ENCODE results near the gene BET1L. TPM values are rescaled to one million over a fixed set of nuclear protein-coding genes. Genes with fewer than 3 reads are reported as not detected.
"Not testable (repeated sequence)": the region's sequence is repeated elsewhere in the genome, so short reads cannot be mapped to it uniquely, and the experiment has no call there.

Gene BET1L
- total and polyA plus RNA-seq, 2 donors, result 9.3 to 27.7 TPM

DNA sequence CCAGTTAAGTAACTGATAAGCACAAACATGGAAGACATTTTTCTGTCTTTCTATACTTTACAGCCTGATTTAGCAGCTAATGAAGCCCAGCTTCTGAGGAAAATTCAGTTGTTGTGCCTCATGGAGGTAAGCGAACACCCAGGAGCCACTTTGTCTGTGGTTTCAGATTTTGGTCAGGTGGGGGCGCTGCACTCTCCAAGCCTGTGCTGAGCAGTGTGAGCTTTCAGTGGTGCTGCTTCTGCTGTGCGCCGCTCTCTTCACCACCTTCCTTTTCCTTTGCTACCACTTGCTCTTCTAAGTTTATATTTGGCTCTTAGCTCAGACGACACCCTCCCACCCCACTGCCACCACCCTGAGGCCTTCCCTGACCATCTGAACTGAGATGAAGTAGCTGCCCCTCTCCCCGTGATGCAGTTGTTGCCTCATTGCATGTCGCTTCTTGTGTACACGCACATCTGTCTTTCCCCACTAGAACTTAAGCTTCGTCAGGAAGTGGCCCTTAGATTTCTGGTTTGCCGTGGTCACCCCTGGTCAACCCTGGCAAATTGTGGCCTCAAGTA is 43.6 kb upstream of the BET1L start:
- Histone ChIP-seq H3K27me3 (ENCODE audit: control insufficient read depth in 2 of 2, insufficient read depth in 1 of 2, low read length in 1 of 2) (no peaks in the 10 kb centered on the region), H3K36me3 (ENCODE audit: control insufficient read depth in 2 of 2, insufficient read depth in 2 of 2, low read length in 1 of 2) (peaks cover 69 to 75% of the 10 kb centered on the region in 2 donors), H3K4me3 (ENCODE audit: low read length in 2 of 2) (no peak overlapping the region), H3K9me3 (ENCODE audit: control insufficient read depth in 2 of 2, insufficient read depth in 1 of 2, low read length in 1 of 2) (no peaks in the 10 kb centered on the region), H3K27ac (ENCODE audit: low read depth in 1 of 2, low read length in 1 of 2) (peak overlapping the region; percentile 26 to 60), H3K4me1 (ENCODE audit: control insufficient read depth in 2 of 2, insufficient read depth in 2 of 2, low read length in 2 of 2) (peaks cover 0 to 5% of the 10 kb centered on the region in 2 donors)
- WGBS, result 83% methylated on average over 10 of the region's 10 CpGs
- peak in 7 of 9 donors; percentile 40 to 83 (median 57) for DNase-seq (ENCODE audit: low read depth in 6 of 9, low spot score in 9 of 9)

DNA sequence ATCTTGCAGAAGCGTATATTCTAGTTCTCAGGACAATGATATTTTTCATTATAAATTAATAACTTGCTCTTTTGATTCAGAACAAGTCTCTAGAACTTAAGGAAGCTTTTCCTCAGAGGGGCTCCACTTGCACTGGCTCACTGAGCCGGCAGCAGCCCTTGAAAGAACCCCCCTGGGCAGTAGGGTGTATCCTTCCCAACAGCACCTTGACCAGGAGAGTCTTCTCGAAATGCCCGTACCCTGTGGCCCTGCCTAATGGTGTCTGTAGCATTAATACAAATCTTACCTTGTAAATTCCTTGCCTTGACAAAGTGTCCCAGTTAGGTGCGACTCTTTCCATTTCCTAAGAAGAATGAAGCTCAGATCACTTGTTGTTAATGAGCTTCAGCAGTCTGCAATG is 43.1 kb upstream of the BET1L start:
- WGBS, result 95% methylated on average over 5 of the region's 5 CpGs
- no peak for DNase-seq (ENCODE audit: low read depth in 6 of 9, low spot score in 9 of 9)
- H3K9me3 ChIP-seq (ENCODE audit: control insufficient read depth in 2 of 2, insufficient read depth in 1 of 2, low read length in 1 of 2), result no peaks in the 10 kb centered on the region

DNA sequence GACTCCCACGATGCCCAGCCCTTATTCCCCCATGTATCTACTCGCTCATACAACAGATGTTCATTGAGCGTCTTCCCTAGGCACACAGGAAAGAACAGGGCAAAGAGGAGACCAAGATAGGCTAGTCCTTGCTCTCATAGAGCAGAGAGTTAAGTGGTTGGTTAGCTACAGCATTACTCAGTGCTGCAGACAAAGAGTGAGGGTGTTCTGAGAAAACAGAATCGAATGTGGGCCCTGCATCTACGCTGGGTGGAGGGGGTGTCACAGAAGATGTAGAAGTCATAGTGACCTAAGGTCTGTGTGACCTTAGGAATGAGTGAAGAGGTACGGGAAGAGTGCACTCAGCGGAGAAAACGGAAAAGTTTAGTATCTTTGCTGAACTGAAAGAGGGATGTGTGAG is 41.9 kb upstream of the BET1L start:
- H3K4me3 ChIP-seq (ENCODE audit: low read length in 2 of 2), result no peak overlapping the region
- peaks cover 80 to 92% of the 10 kb centered on the region in 2 donors for H3K36me3 ChIP-seq (ENCODE audit: control insufficient read depth in 2 of 2, insufficient read depth in 2 of 2, low read length in 1 of 2)
- H3K9me3 ChIP-seq (ENCODE audit: control insufficient read depth in 2 of 2, insufficient read depth in 1 of 2, low read length in 1 of 2), result no peaks in the 10 kb centered on the region
- peaks cover 0 to 5% of the 10 kb centered on the region in 2 donors for H3K4me1 ChIP-seq (ENCODE audit: control insufficient read depth in 2 of 2, insufficient read depth in 2 of 2, low read length in 2 of 2)
- no peaks in the 10 kb centered on the region for H3K27me3 ChIP-seq (ENCODE audit: control insufficient read depth in 2 of 2, insufficient read depth in 1 of 2, low read length in 1 of 2)
- WGBS, result 84% methylated on average over 8 of the region's 8 CpGs
- DNase-seq (ENCODE audit: low read depth in 6 of 9, low spot score in 9 of 9), result no peak
- no peak overlapping the region for H3K27ac ChIP-seq (ENCODE audit: low read depth in 1 of 2, low read length in 1 of 2)

More for the DNA sequence above, 43.1 kb upstream of the BET1L start:
- Histone ChIP-seq H3K36me3 (ENCODE audit: control insufficient read depth in 2 of 2, insufficient read depth in 2 of 2, low read length in 1 of 2) (peaks cover 71 to 81% of the 10 kb centered on the region in 2 donors), H3K27ac (ENCODE audit: low read depth in 1 of 2, low read length in 1 of 2) (no peak overlapping the region), H3K27me3 (ENCODE audit: control insufficient read depth in 2 of 2, insufficient read depth in 1 of 2, low read length in 1 of 2) (no peaks in the 10 kb centered on the region), H3K4me1 (ENCODE audit: control insufficient read depth in 2 of 2, insufficient read depth in 2 of 2, low read length in 2 of 2) (peaks cover 0 to 5% of the 10 kb centered on the region in 2 donors), H3K4me3 (ENCODE audit: low read length in 2 of 2) (no peak overlapping the region)

DNA sequence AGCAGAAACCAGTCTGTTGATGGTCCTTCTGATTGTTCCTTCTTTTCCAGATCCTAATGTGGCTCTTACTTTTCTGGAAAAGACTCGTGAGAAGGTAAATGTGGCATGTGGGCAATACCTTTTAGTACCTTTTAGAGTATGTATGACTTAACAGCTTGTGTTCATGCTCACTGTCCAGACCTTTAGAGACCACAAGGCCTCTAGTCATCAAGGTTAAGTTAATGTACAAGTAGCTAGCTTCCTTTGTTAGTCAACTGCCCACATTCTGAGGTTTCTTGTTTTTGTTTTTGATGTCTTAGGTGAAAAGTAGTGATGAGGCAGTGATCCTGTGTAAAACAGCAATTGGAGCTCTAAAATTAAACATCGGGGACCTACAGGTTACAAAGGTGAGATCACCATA is 37.2 kb upstream of the BET1L start:
- peaks cover 56 to 79% of the 10 kb centered on the region in 2 donors for H3K36me3 ChIP-seq (ENCODE audit: control insufficient read depth in 2 of 2, insufficient read depth in 2 of 2, low read length in 1 of 2)
- no peak overlapping the region for H3K27ac ChIP-seq (ENCODE audit: low read depth in 1 of 2, low read length in 1 of 2)
- no peak overlapping the region for H3K4me3 ChIP-seq (ENCODE audit: low read length in 2 of 2)
- no peaks in the 10 kb centered on the region for H3K9me3 ChIP-seq (ENCODE audit: control insufficient read depth in 2 of 2, insufficient read depth in 1 of 2, low read length in 1 of 2)
- WGBS, result 96% methylated on average over 2 of the region's 2 CpGs
- no peak for DNase-seq (ENCODE audit: low read depth in 6 of 9, low spot score in 9 of 9)
- H3K27me3 ChIP-seq (ENCODE audit: control insufficient read depth in 2 of 2, insufficient read depth in 1 of 2, low read length in 1 of 2), result no peaks in the 10 kb centered on the region
- H3K4me1 ChIP-seq (ENCODE audit: control insufficient read depth in 2 of 2, insufficient read depth in 2 of 2, low read length in 2 of 2), result no peaks in the 10 kb centered on the region

DNA sequence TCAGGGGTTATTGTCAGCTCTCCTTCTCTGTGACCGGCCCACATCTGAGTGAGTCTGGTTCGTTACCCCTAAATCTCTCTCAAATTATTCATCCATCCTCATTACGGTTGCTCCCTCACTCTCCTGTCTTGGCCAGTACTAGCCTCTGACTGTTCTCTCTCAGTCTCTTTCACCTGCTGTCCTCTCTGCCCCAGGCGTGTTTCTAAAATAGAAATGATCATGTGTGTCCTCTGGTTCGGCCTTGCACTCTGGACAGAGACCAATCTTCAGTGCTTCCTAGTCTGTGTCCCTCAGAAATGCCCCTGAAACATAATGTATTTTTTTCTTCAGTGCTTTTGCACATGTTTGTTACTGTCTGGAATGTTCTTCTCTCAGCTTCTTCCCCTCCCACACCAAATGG is 34.4 kb upstream of the BET1L start:
- no peak for DNase-seq (ENCODE audit: low read depth in 6 of 9, low spot score in 9 of 9)
- 98% methylated on average over 5 of the region's 5 CpGs for WGBS
- Histone ChIP-seq H3K4me1 (ENCODE audit: control insufficient read depth in 2 of 2, insufficient read depth in 2 of 2, low read length in 2 of 2) (peaks cover 6 to 7% of the 10 kb centered on the region in 2 donors), H3K27ac (ENCODE audit: low read depth in 1 of 2, low read length in 1 of 2) (peak overlapping the region in 1 of 2 donors; percentile 21), H3K4me3 (ENCODE audit: low read length in 2 of 2) (no peak overlapping the region), H3K9me3 (ENCODE audit: control insufficient read depth in 2 of 2, insufficient read depth in 1 of 2, low read length in 1 of 2) (no peaks in the 10 kb centered on the region), H3K36me3 (ENCODE audit: control insufficient read depth in 2 of 2, insufficient read depth in 2 of 2, low read length in 1 of 2) (peaks cover 37 to 59% of the 10 kb centered on the region in 2 donors), H3K27me3 (ENCODE audit: control insufficient read depth in 2 of 2, insufficient read depth in 1 of 2, low read length in 1 of 2) (no peaks in the 10 kb centered on the region)

DNA sequence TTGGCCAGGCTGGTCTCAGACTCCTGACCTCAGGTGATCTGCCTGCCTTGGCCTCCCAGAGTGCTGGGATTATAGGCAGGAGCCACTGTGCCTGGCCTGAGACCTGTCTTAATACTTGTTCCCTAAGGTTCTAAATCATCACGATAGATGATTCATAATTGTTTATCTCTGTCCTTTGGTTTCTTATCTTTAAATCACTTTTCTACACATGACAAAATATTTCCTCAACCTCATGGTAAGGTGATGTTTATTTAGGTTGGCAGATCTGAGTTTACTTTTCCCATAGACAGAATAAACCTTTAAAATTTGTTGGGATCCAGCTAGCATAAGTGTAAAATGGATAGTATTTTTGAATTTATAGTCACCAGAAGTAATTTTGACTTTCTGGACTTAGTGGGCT is 33.1 kb upstream of the BET1L start:
- Histone ChIP-seq H3K27ac (ENCODE audit: low read depth in 1 of 2, low read length in 1 of 2) (no peak overlapping the region), H3K9me3 (ENCODE audit: control insufficient read depth in 2 of 2, insufficient read depth in 1 of 2, low read length in 1 of 2) (no peaks in the 10 kb centered on the region), H3K27me3 (ENCODE audit: control insufficient read depth in 2 of 2, insufficient read depth in 1 of 2, low read length in 1 of 2) (no peaks in the 10 kb centered on the region), H3K4me3 (ENCODE audit: low read length in 2 of 2) (no peak overlapping the region), H3K36me3 (ENCODE audit: control insufficient read depth in 2 of 2, insufficient read depth in 2 of 2, low read length in 1 of 2) (peaks cover 27 to 46% of the 10 kb centered on the region in 2 donors), H3K4me1 (ENCODE audit: control insufficient read depth in 2 of 2, insufficient read depth in 2 of 2, low read length in 2 of 2) (peaks cover 8 to 11% of the 10 kb centered on the region in 2 donors)
- DNase-seq (ENCODE audit: low read depth in 6 of 9, low spot score in 9 of 9), result no peak
- WGBS, result 100% methylated on average over 1 of the region's 1 CpG

DNA sequence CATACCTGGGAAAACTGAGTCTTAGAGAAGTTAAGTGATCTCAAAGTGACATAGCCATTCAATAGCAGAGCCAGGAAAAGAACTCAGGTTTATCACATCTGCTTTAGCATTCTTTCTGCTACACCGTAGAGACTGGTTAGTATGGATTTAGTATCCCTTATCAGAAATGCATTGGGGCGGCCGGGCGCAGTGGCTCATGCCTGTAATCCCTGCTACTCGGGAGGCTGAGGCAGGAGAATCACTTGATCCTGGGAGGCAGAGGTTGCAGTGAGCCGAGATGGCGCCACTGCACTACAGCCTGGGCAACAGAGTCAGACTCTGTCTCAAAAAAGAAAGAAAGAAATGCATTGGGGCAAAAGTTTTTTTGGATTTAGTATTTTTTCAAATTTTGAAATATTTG is 31.1 kb upstream of the BET1L start:
- 98% methylated on average over 7 of the region's 7 CpGs for WGBS
- Histone ChIP-seq H3K4me1 (ENCODE audit: control insufficient read depth in 2 of 2, insufficient read depth in 2 of 2, low read length in 2 of 2) (peaks cover 10 to 15% of the 10 kb centered on the region in 2 donors), H3K36me3 (ENCODE audit: control insufficient read depth in 2 of 2, insufficient read depth in 2 of 2, low read length in 1 of 2) (peaks cover 12 to 29% of the 10 kb centered on the region in 2 donors)
- H3K27me3 ChIP-seq (ENCODE audit: control insufficient read depth in 2 of 2, insufficient read depth in 1 of 2, low read length in 1 of 2); H3K27ac ChIP-seq (ENCODE audit: low read depth in 1 of 2, low read length in 1 of 2); DNase-seq (ENCODE audit: low read depth in 6 of 9, low spot score in 9 of 9); H3K4me3 ChIP-seq (ENCODE audit: low read length in 2 of 2); H3K9me3 ChIP-seq (ENCODE audit: control insufficient read depth in 2 of 2, insufficient read depth in 1 of 2, low read length in 1 of 2): not testable (repeated sequence)

DNA sequence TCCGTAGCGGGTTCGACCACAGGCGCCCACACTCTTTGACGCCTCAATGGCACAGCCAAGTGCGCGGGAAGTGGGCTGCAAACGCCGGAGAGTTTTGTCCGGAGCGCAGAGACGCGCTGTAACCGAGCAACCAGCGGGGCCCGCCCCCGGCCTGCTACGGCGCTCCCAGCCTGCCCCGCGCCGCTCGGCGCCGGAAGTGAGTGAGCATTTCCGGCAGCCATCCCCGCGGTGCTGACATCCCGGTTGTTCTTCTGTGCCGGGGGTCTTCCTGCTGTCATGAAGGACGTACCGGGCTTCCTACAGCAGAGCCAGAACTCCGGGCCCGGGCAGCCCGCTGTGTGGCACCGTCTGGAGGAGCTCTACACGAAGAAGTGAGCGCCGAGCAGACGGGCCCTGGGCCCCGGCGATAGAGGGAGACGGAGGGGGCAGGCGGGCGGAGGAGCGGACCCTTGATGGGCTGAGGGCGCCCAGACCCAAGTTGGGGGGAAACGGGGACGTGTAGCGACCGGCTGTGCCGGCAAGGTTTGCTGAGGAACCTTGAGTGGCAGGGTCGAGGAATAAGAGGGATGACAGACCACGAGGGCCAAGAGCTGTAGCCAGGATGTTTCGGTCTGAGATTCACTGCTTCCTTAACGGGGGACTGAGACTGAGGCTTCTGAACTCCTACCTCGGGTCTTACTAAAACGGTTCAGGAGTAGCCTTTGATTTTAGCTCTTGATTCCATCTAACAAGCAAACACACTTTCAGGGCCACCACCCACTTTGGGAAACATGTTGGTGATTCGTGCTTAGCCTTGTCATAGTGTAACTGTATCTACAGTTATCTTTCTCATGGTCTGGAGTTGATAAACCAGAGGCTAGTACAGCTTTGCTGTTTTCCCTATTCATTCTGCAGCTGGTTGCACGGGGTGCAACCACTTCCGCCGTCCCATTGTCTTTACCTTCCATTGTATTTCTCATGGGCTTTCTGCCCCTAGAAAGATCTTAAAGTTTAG is 29.9 kb upstream of the BET1L start, which contains the start of gene PSMD13:
Gene PSMD13, plus strand, starts transcription at position 203 of the 994 bp plus-strand sequence. Its CDS starts 74 bp downstream, at position 277.
- DNase-seq (ENCODE audit: low read depth in 6 of 9, low spot score in 9 of 9), result peak in 8 of 9 donors; percentile 75 to 92 (median 82)
- WGBS, result 2% methylated on average over 62 of the region's 62 CpGs
- H3K4me3 ChIP-seq (ENCODE audit: low read length in 2 of 2), result peak within 1 kb of the TSS; percentile 65 to 98
- H3K27ac ChIP-seq (ENCODE audit: low read depth in 1 of 2, low read length in 1 of 2), result peak within 1 kb of the TSS; percentile 91 to 95
- no peaks in the 10 kb centered on the region for H3K27me3 ChIP-seq (ENCODE audit: control insufficient read depth in 2 of 2, insufficient read depth in 1 of 2, low read length in 1 of 2)
- H3K4me1 ChIP-seq (ENCODE audit: control insufficient read depth in 2 of 2, insufficient read depth in 2 of 2, low read length in 2 of 2), result peaks cover 10 to 15% of the 10 kb centered on the region in 2 donors
- peaks cover 12 to 22% of the 10 kb centered on the region in 2 donors for H3K36me3 ChIP-seq (ENCODE audit: control insufficient read depth in 2 of 2, insufficient read depth in 2 of 2, low read length in 1 of 2)
- no peaks in the 10 kb centered on the region for H3K9me3 ChIP-seq (ENCODE audit: control insufficient read depth in 2 of 2, insufficient read depth in 1 of 2, low read length in 1 of 2)

Measured in thymus (tissue), 11 donors.